Motor neuron (in vitro differentiated cells): ENCODE measurements around the gene COL15A1. TPM values are rescaled to one million over a fixed set of nuclear protein-coding genes. Genes with fewer than 3 reads are reported as not detected.

Experiments used
- ATAC-seq, 8 experiments: fragments of 200-7000 bp; cut with Tn5 transposase; replicated peaks in 6 of 8; 2 replicates each; pipeline ENCODE4 v1.8.0; 2021; ENCODE audit warnings: mild to moderate bottlenecking in 8 of 8, moderate library complexity in 8 of 8
- H3K27ac ChIP-seq, 2 donors: fragments of 250-450 bp; sonication (Bioruptor Pico); 2 replicates each; pipeline ENCODE4 v1.9.0; 2021; ENCODE audit warnings: antibody characterized with exemption in 2 of 2, mild to moderate bottlenecking in 2 of 2, moderate library complexity in 1 of 2
- H3K4me1 ChIP-seq, 2 donors: fragments of 250-450 bp; sonication (Bioruptor Pico); replicated peaks in 1 of 2; 2 replicates each; pipeline ENCODE4 v1.6.1; 2021; ENCODE audit warnings: antibody characterized with exemption in 2 of 2, mild to moderate bottlenecking in 2 of 2, moderate library complexity in 1 of 2
- H3K4me3 ChIP-seq, 5 donors: fragments of 250-450 bp; sonication (Bioruptor Pico); 2 replicates each; pipeline ENCODE4 v1.9.0; 2021; ENCODE audit warnings: antibody characterized with exemption in 5 of 5, mild to moderate bottlenecking in 5 of 5, moderate library complexity in 4 of 5
- WGBS, 10 experiments: fragments of 450-650 bp; shearing (Covaris generic); methylation state at CpG; one replicate each; pipeline ENCODE4 v1.0.0; 2022; 5-methylcytosine and 5-hydroxymethylcytosine counted together
- in situ Hi-C, 9 experiments: fragments of 400-800 bp; cut with MboI; loops; one replicate each; pipeline ENCODE4 v1.15.0; 2021; ENCODE audit warnings: low sequenced_read_pairs in 9 of 9, low pct_unique_long_range_greater_than_20kb in 2 of 9; ENCODE audit not compliant: unreplicated experiment in 9 of 9
- total RNA-seq, 8 experiments: library from RNA; unstranded; fragments of 300-600 nt; gene quantifications; 2 replicates each; pipeline versions ENCODE4 v1.2.3 to v1.2.4, GENCODE V29; 2022

COL15A1 gene
- total RNA-seq, 8 experiments from 2014 or later = 0.05 to 46.3 (median 0.35) TPM; not detected in 1

GRCh38 chr9:98994172-98995058, 50.7 kb downstream of the COL15A1 start:
- Histone ChIP-seq H3K27ac (no peak overlapping the region), H3K4me3 (no peak overlapping the region), H3K4me1 (no peaks in the 10 kb centered on the region)
- ATAC-seq = no peak
- in situ Hi-C loops = loop anchor here in 5 of 9 experiments (10.0 to 25.0 kb wide), 5 partner anchors 132 to 157 kb away; no protein-coding TSS in a partner anchor
- WGBS, 10 experiments = 54 to 100% (median 76%) methylated on average over 1 to 10 of the region's 12 CpGs; no CpG with 5 or more reads in 2 of the 10 experiments

GRCh38 chr9:98995059-98995671, 51.5 kb downstream of the COL15A1 start:
- Histone ChIP-seq H3K4me3 (no peak overlapping the region), H3K4me1 (no peaks in the 10 kb centered on the region), H3K27ac (no peak overlapping the region)
- WGBS, 10 experiments = 80 to 100% (median 90%) methylated on average over 1 to 2 of the region's 3 CpGs; no CpG with 5 or more reads in 6 of the 10 experiments
- peak in 1 of 8 experiments; percentile 6 for ATAC-seq
- in situ Hi-C loops = loop anchor here in 5 of 9 experiments (10.0 to 25.0 kb wide), 5 partner anchors 133 to 158 kb away; no protein-coding TSS in a partner anchor

GRCh38 chr9:98995971-98996504, 52.3 kb downstream of the COL15A1 start:
- in situ Hi-C loops = loop anchor here in 5 of 9 experiments (10.0 to 25.0 kb wide), 5 partner anchors 134 to 159 kb away; no protein-coding TSS in a partner anchor
- Histone ChIP-seq H3K4me3 (no peak overlapping the region), H3K4me1 (no peaks in the 10 kb centered on the region), H3K27ac (no peak overlapping the region)
- WGBS, 10 experiments = 42 to 78% (median 65%) methylated on average over 1 to 5 of the region's 7 CpGs; no CpG with 5 or more reads in 2 of the 10 experiments
- no peak for ATAC-seq

- in situ Hi-C loops = loop anchor here in 5 of 9 experiments (10.0 to 25.0 kb wide), 5 partner anchors 135 to 160 kb away; no protein-coding TSS in a partner anchor
- 0 to 82% (median 60%) methylated on average over 1 to 3 of the region's 4 CpGs; no CpG with 5 or more reads in 5 of the 10 experiments for WGBS, 10 experiments
- no peaks in the 10 kb centered on the region for H3K4me1 ChIP-seq
- ATAC-seq = no peak
- no peak overlapping the region for H3K27ac ChIP-seq
- no peak overlapping the region for H3K4me3 ChIP-seq
These were observed 53.9 kb downstream of the COL15A1 start for GRCh38 chr9:98997604-98998003.

- 3 to 100% (median 11%) methylated on average over 1 to 12 of the region's 19 CpGs; no CpG with 5 or more reads in 2 of the 10 experiments for whole genome bisulfite sequencing, 10 experiments
- in situ Hi-C loops = loop anchor here in 5 of 9 experiments (10.0 to 25.0 kb wide), 5 partner anchors 136 to 161 kb away; no protein-coding TSS in a partner anchor
- H3K4me3 ChIP-seq = no peak overlapping the region
- no peaks in the 10 kb centered on the region for H3K4me1 ChIP-seq
- peak; percentile 61 to 93 (median 79) for ATAC-seq
- H3K27ac ChIP-seq = no peak overlapping the region
These were observed 54.9 kb downstream of the COL15A1 start for GRCh38 chr9:98998441-98999151.

- in situ Hi-C loops = loop anchor here in 5 of 9 experiments (10.0 to 25.0 kb wide), 5 partner anchors 136 to 162 kb away; no protein-coding TSS in a partner anchor
- ATAC-seq = no peak
- WGBS, 10 experiments = 0 to 100% (median 83%) methylated on average over 1 to 2 of the region's 6 CpGs; no CpG with 5 or more reads in 7 of the 10 experiments
- Histone ChIP-seq H3K27ac (no peak overlapping the region), H3K4me1 (no peaks in the 10 kb centered on the region), H3K4me3 (no peak overlapping the region)
These were observed 55.4 kb downstream of the COL15A1 start for GRCh38 chr9:98999152-98999525.

GRCh38 chr9:99000476-99001395, 57.0 kb downstream of the COL15A1 start:
- in situ Hi-C loops = no loop called here
- no peak overlapping the region for H3K27ac ChIP-seq
- H3K4me1 ChIP-seq = no peaks in the 10 kb centered on the region
- 0 to 86% (median 60%) methylated on average over 1 to 5 of the region's 5 CpGs; no CpG with 5 or more reads in 1 of the 10 experiments for WGBS, 10 experiments
- ATAC-seq = peak in 7 of 8 experiments; percentile 35 to 69 (median 53)
- no peak overlapping the region for H3K4me3 ChIP-seq

- 67% methylated on average over 1 of the region's 2 CpGs; no CpG with 5 or more reads in 9 of the 10 experiments for WGBS, 10 experiments
These were observed 58.2 kb downstream of the COL15A1 start for GRCh38 chr9:99001892-99002291.

GRCh38 chr9:99002706-99003105, 59.0 kb downstream of the COL15A1 start:
- no peak overlapping the region for H3K27ac ChIP-seq
- in situ Hi-C loops = no loop called here
- no peak for ATAC-seq
- H3K4me3 ChIP-seq = no peak overlapping the region
- no peaks in the 10 kb centered on the region for H3K4me1 ChIP-seq

More at GRCh38 chr9:99001892-99002291, 58.2 kb downstream of the COL15A1 start:
- H3K27ac ChIP-seq = no peak overlapping the region
- in situ Hi-C loops = no loop called here
- no peaks in the 10 kb centered on the region for H3K4me1 ChIP-seq
- ATAC-seq = no peak
- no peak overlapping the region for H3K4me3 ChIP-seq

GRCh38 chr9:99003308-99003707, 59.6 kb downstream of the COL15A1 start:
- no peaks in the 10 kb centered on the region for H3K4me1 ChIP-seq
- in situ Hi-C loops = no loop called here
- 40 to 100% (median 80%) methylated on average over 1 to 5 of the region's 5 CpGs; no CpG with 5 or more reads in 5 of the 10 experiments for WGBS, 10 experiments
- H3K27ac ChIP-seq = no peak overlapping the region
- ATAC-seq = no peak
- no peak overlapping the region for H3K4me3 ChIP-seq

GRCh38 chr9:99004115-99004514, 60.4 kb downstream of the COL15A1 start:
- 33 to 100% (median 94%) methylated on average over 1 to 5 of the region's 5 CpGs; no CpG with 5 or more reads in 5 of the 10 experiments for WGBS, 10 experiments
- Histone ChIP-seq H3K4me3 (no peak overlapping the region), H3K27ac (no peak overlapping the region), H3K4me1 (no peaks in the 10 kb centered on the region)
- no peak for ATAC-seq
- in situ Hi-C loops = no loop called here
